Measurements from ENCODE around the gene CORO1C. TPM values are rescaled to one million over a fixed set of nuclear protein-coding genes. Genes with fewer than 3 reads are reported as not detected.

Gene CORO1C
- polyA plus RNA-seq, 1 experiment = 532 TPM

DNA sequence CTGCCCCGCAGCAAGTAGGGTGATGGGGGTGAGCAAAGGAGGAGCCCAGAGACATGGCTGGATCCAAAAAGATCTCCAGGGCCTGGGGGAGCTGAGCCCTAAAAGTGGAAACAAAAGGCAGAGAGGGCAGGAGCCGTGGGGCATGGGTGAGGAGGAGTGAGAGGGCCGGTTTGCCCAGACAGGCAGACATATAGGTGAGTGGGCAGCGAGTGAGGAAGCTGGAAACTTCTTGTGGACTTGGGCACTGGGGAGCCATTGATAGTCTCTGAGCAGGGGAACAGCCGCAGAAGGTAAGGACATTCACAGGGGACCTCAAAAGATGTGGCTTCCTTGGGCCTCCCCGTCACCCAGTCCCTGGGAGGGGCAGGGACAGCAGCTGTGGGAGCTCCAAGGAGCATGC, 116.7 kb downstream of the CORO1C start:
- no peaks in the 10 kb centered on the region for H3K36me3 ChIP-seq (ENCODE audit: control insufficient read depth, insufficient read depth, low read length)
- no peaks in the 10 kb centered on the region for H3K27me3 ChIP-seq (ENCODE audit: control insufficient read depth, insufficient read depth, low read length)
- ChIA-PET POLR2A (no interaction called here), CTCF (interaction anchor here (12.6 kb wide), 1 partner anchor 46 kb away, joined by 460 read pairs; the partner anchor contains the start of genes ISCU and SART3)
- TF ChIP-seq, protein P1, sequence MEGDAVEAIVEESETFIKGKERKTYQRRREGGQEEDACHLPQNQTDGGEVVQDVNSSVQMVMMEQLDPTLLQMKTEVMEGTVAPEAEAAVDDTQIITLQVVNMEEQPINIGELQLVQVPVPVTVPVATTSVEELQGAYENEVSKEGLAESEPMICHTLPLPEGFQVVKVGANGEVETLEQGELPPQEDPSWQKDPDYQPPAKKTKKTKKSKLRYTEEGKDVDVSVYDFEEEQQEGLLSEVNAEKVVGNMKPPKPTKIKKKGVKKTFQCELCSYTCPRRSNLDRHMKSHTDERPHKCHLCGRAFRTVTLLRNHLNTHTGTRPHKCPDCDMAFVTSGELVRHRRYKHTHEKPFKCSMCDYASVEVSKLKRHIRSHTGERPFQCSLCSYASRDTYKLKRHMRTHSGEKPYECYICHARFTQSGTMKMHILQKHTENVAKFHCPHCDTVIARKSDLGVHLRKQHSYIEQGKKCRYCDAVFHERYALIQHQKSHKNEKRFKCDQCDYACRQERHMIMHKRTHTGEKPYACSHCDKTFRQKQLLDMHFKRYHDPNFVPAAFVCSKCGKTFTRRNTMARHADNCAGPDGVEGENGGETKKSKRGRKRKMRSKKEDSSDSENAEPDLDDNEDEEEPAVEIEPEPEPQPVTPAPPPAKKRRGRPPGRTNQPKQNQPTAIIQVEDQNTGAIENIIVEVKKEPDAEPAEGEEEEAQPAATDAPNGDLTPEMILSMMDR (IDR thresholded peaks at IDR 0.05; ENCODE audit: insufficient read depth, low read depth, low read length) = no peak
- no peak overlapping the region for H3K4me3 ChIP-seq (ENCODE audit: low read depth, low read length)
- DNase-seq (ENCODE audit: low read depth) = no peak

GRCh38 chr12:108614041-108614440, 117.3 kb downstream of the CORO1C start:
- POLR2A ChIA-PET = no interaction called here
- Histone ChIP-seq H3K36me3 (ENCODE audit: control insufficient read depth, insufficient read depth, low read length) (no peaks in the 10 kb centered on the region), H3K4me3 (ENCODE audit: low read depth, low read length) (no peak overlapping the region), H3K27me3 (ENCODE audit: control insufficient read depth, insufficient read depth, low read length) (no peaks in the 10 kb centered on the region)
- DNase-seq (ENCODE audit: low read depth) = no peak
- TF ChIP-seq, protein P1 (IDR thresholded peaks at IDR 0.05; ENCODE audit: insufficient read depth, low read depth, low read length) = no peak
- CTCF ChIA-PET = interaction anchor here (12.6 kb wide), 1 partner anchor 46 kb away, joined by 460 read pairs; the partner anchor contains the start of genes ISCU and SART3

DNA sequence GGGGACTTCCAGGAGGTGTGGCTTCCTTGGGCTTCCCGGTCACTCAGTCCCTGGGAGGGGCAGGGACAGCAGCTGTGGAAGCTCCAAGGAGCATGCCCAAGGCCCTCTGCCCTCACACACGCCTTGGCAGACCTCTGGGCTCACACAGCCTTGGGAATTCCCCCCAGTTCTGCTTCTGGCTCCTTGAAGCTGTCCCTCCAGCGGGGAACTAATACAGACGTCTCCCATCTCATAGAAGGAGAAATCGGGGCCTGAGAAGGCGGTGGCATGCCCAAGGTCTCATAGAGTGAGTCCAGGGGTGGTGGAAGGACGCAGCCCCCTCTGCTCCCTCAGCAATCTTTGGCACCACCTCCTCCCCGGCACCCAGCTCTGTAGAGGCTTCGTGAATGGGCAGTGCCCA, 117.8 kb downstream of the CORO1C start:
- no peak for DNase-seq (ENCODE audit: low read depth)
- CTCF ChIA-PET = interaction anchor here (12.6 kb wide), 1 partner anchor 45 kb away, joined by 460 read pairs; the partner anchor contains the start of genes ISCU and SART3
- H3K27me3 ChIP-seq (ENCODE audit: control insufficient read depth, insufficient read depth, low read length) = no peaks in the 10 kb centered on the region
- TF ChIP-seq, protein P1 (IDR thresholded peaks at IDR 0.05; ENCODE audit: insufficient read depth, low read depth, low read length) = no peak
- no peaks in the 10 kb centered on the region for H3K36me3 ChIP-seq (ENCODE audit: control insufficient read depth, insufficient read depth, low read length)
- POLR2A ChIA-PET = no interaction called here
- H3K4me3 ChIP-seq (ENCODE audit: low read depth, low read length) = no peak overlapping the region

DNA sequence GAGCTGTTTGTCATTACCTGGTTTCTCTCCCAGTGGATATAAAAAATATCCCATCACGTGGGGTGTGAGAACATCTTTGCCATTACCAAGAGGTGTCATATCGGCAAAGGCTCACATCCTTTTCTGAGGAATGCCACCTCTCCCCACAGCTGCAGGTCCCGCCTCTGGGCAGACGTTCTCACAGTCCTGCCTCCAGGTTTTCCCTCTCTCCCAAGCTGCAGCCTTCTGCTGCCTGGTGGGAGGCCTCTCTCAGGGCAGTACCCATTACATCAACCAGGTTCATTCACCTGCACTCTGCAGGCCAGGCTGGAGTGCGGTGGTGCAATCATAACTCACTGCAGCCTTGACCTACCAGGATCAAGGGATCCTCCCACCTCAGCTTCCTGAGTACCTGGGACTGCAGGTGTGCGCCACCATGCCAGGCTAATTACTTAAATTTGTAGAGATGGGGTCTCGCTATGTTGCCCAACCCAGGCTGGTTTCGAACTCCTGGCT, 118.5 kb downstream of the CORO1C start:
- no peak for DNase-seq (ENCODE audit: low read depth)
- CTCF ChIA-PET = interaction anchor here (1.1 to 12.6 kb wide), 2 partner anchors 27 to 44 kb away, joined by 6 to 460 read pairs; partner anchors contain the start of genes ISCU and SART3
- TF ChIP-seq, protein P1 (IDR thresholded peaks at IDR 0.05; ENCODE audit: insufficient read depth, low read depth, low read length) = no peak
- no peak overlapping the region for H3K4me3 ChIP-seq (ENCODE audit: low read depth, low read length)
- POLR2A ChIA-PET = interaction anchor here (0.7 kb wide), 1 partner anchor 1629 kb away, joined by 3 read pairs; no protein-coding TSS in a partner anchor
- H3K27me3 ChIP-seq (ENCODE audit: control insufficient read depth, insufficient read depth, low read length) = no peaks in the 10 kb centered on the region
- no peaks in the 10 kb centered on the region for H3K36me3 ChIP-seq (ENCODE audit: control insufficient read depth, insufficient read depth, low read length)

GRCh38 chr12:108611884-108612415, 119.4 kb downstream of the CORO1C start:
- peak; percentile 49 for DNase-seq (ENCODE audit: low read depth)
- ChIA-PET CTCF (interaction anchor here (1.9 to 12.6 kb wide), 5 partner anchors 34 to 50 kb away, joined by 4 to 460 read pairs (median 5); partner anchors contain the start of genes ISCU and SART3), POLR2A (interaction anchor here (0.7 kb wide), 1 partner anchor 1628 kb away, joined by 3 read pairs; no protein-coding TSS in a partner anchor)
- H3K4me3 ChIP-seq (ENCODE audit: low read depth, low read length) = no peak overlapping the region
- no peaks in the 10 kb centered on the region for H3K36me3 ChIP-seq (ENCODE audit: control insufficient read depth, insufficient read depth, low read length)
- TF ChIP-seq, protein P1 (IDR thresholded peaks at IDR 0.05; ENCODE audit: insufficient read depth, low read depth, low read length) = peak; percentile 48
- no peaks in the 10 kb centered on the region for H3K27me3 ChIP-seq (ENCODE audit: control insufficient read depth, insufficient read depth, low read length)

Data from BJ (cell line).